H1 (cell line): Measurements from ENCODE around the gene MAP2K2. TPM values are rescaled to one million over a fixed set of nuclear protein-coding genes. Genes with fewer than 3 reads are reported as not detected.

Source experiments
- CTCF ChIA-PET: fragments of 300-600 bp; sonication (Branson Sonifier 250); formaldehyde crosslinking; loops from one replicate; lab custom pipeline; 2021; ENCODE audit not compliant: partially characterized antibody; lab: Charles Lee
- POLR2A ChIA-PET: fragments of 300-600 bp; sonication (Branson Sonifier 250); formaldehyde crosslinking; loops from one replicate; lab custom pipeline; 2021; ENCODE audit warnings: inconsistent platforms; ENCODE audit not compliant: partially characterized antibody; lab: Charles Lee
- DNase-seq, 2 experiments: peaks; one replicate each; pipeline versions ENCODE4 v3.0.0 to v3.0.0-alpha.2; 2010 to 2022; ENCODE audit warnings: low spot score in 2 of 2, low read depth in 1 of 2, mixed read lengths in 1 of 2
- FAIRE-seq: peaks from 2 replicates; lab custom pipeline; 2011; peaks lifted over from hg19 to GRCh38; lab: Jason Lieb, UNC
- H2AFZ ChIP-seq: 2 replicates; pipeline ENCODE4 v1.8.1; 2012; ENCODE audit warnings: low read length, inconsistent platforms
- H2AK5ac ChIP-seq: 2 replicates; pipeline ENCODE4 v1.6.1; 2013; ENCODE audit warnings: low read depth, low read length
- H2BK120ac ChIP-seq: replicated peaks from 2 replicates; pipeline ENCODE3; 2013; ENCODE audit warnings: low read depth, low read length, inconsistent platforms
- H2BK12ac ChIP-seq: 2 replicates; pipeline ENCODE4 v1.6.1; 2013; ENCODE audit warnings: low read depth, low read length
- H2BK15ac ChIP-seq: 2 replicates; pipeline ENCODE4 v1.6.1; 2013; ENCODE audit warnings: low read length
- H2BK20ac ChIP-seq: 2 replicates; pipeline ENCODE4 v1.6.1; 2013; ENCODE audit warnings: low read length
- H2BK5ac ChIP-seq: 2 replicates; pipeline ENCODE4 v1.6.1; 2013; ENCODE audit warnings: low read depth, low read length
- H3K14ac ChIP-seq: 2 replicates; pipeline ENCODE4 v1.6.1; 2013; ENCODE audit warnings: inconsistent platforms; ENCODE audit not compliant: insufficient read length
- H3K18ac ChIP-seq: 2 replicates; pipeline ENCODE4 v1.6.1; 2013; ENCODE audit warnings: low read length; ENCODE audit errors: extremely low read depth
- H3K23ac ChIP-seq: 2 replicates; pipeline ENCODE4 v1.6.1; 2013; ENCODE audit warnings: inconsistent platforms; ENCODE audit not compliant: insufficient read length
- H3K23me2 ChIP-seq: 2 replicates; pipeline ENCODE4 v1.6.1; 2013; ENCODE audit warnings: low read depth, low read length
- H3K27ac ChIP-seq: 2 replicates; pipeline ENCODE4 v1.6.1; 2011; ENCODE audit warnings: low read depth, low read length, inconsistent platforms
- H3K27me3 ChIP-seq, 4 experiments: replicated peaks in 1 of 4; 1 replicate in 1 of 4; 2 replicates in 3 of 4; pipeline versions ENCODE4 v1.6.1 to v1.8.1; 2011 to 2013; ENCODE audit warnings: low read length in 3 of 4, mild to moderate bottlenecking in 3 of 4, inconsistent platforms in 2 of 4, mixed read lengths in 2 of 4, moderate library complexity in 1 of 4; ENCODE audit not compliant: control insufficient read depth in 3 of 4, insufficient read depth in 3 of 4; ENCODE audit errors: extremely low read depth in 1 of 4
- H3K36me3 ChIP-seq, 4 experiments: 2 replicates each; pipeline versions ENCODE4 v1.6.1 to v1.8.1; 2011 to 2013; ENCODE audit warnings: mild to moderate bottlenecking in 4 of 4, low read length in 3 of 4, moderate library complexity in 2 of 4, control low read depth in 1 of 4, inconsistent platforms in 1 of 4; ENCODE audit not compliant: insufficient read depth in 4 of 4, control insufficient read depth in 2 of 4
- H3K4ac ChIP-seq: replicated peaks from 2 replicates; pipeline ENCODE3; 2013; ENCODE audit warnings: low read length, low read depth, mixed read lengths, inconsistent platforms; ENCODE audit not compliant: insufficient read length
- H3K4me1 ChIP-seq, 4 experiments: replicated peaks in 1 of 4; 1 replicate in 1 of 4; 2 replicates in 3 of 4; pipeline versions ENCODE4 v1.6.1 to v1.8.1; 2011 to 2013; ENCODE audit warnings: low read length in 3 of 4, inconsistent platforms in 2 of 4, mixed read lengths in 1 of 4; ENCODE audit not compliant: insufficient read depth in 4 of 4, control insufficient read depth in 3 of 4
- H3K4me2 ChIP-seq, 2 experiments: 2 replicates each; pipeline versions ENCODE4 v1.6.1 to v1.8.1; 2011 to 2013; ENCODE audit warnings: low read depth in 2 of 2, low read length in 2 of 2, control low read depth in 1 of 2, inconsistent platforms in 1 of 2, mild to moderate bottlenecking in 1 of 2; ENCODE audit not compliant: insufficient read depth in 1 of 2
- H3K4me3 ChIP-seq, 4 experiments: fragments of 200-600, 300-600 bp in 1 of 4; sonication (generic), shearing (Covaris generic), sonication (Bioruptor Twin) in 1 of 4; 2 replicates each; pipeline versions ENCODE4 v1.5.1 to v1.8.1; 2011 to 2016; ENCODE audit warnings: low read length in 4 of 4, low read depth in 3 of 4, control low read depth in 2 of 4, inconsistent platforms in 2 of 4, mild to moderate bottlenecking in 2 of 4, mixed read lengths in 1 of 4, moderate library complexity in 1 of 4; ENCODE audit not compliant: insufficient read depth in 2 of 4; ENCODE audit errors: extremely low read depth in 1 of 4
- H3K56ac ChIP-seq: replicated peaks from 2 replicates; pipeline ENCODE3; 2013; ENCODE audit warnings: low read depth, mild to moderate bottlenecking, mixed read lengths, low read length, inconsistent platforms; ENCODE audit not compliant: insufficient read length
- H3K79me1 ChIP-seq: 2 replicates; pipeline ENCODE4 v1.6.1; 2013; ENCODE audit warnings: low read depth, low read length, control low read depth
- H3K79me2 ChIP-seq, 2 experiments: 2 replicates each; pipeline versions ENCODE4 v1.6.1 to v1.8.1; 2012 to 2013; ENCODE audit warnings: low read length in 2 of 2, mild to moderate bottlenecking in 2 of 2, inconsistent platforms in 1 of 2; ENCODE audit not compliant: insufficient read depth in 2 of 2, control insufficient read depth in 1 of 2
- H3K9ac ChIP-seq, 4 experiments: replicated peaks in 1 of 4; 1 replicate in 1 of 4; 2 replicates in 3 of 4; pipeline versions ENCODE4 v1.6.1 to v1.8.1; 2011 to 2013; ENCODE audit warnings: low read depth in 3 of 4, low read length in 3 of 4, control low read depth in 2 of 4, mild to moderate bottlenecking in 2 of 4, moderate library complexity in 2 of 4, inconsistent platforms in 1 of 4; ENCODE audit errors: extremely low read depth in 1 of 4
- H3K9me3 ChIP-seq, 2 experiments: 2 replicates each; pipeline versions ENCODE4 v1.6.1 to v1.8.1; 2012 to 2013; ENCODE audit warnings: mild to moderate bottlenecking in 2 of 2, moderate library complexity in 2 of 2, control low read depth in 1 of 2, inconsistent platforms in 1 of 2, low read depth in 1 of 2, low read length in 1 of 2, mixed read lengths in 1 of 2; ENCODE audit not compliant: insufficient read depth in 2 of 2
- H4K20me1 ChIP-seq, 2 experiments: replicated peaks in 1 of 2; 2 replicates each; pipeline versions ENCODE3 to v1.8.1; 2011 to 2013; ENCODE audit warnings: inconsistent platforms in 2 of 2, low read length in 2 of 2, mild to moderate bottlenecking in 1 of 2; ENCODE audit not compliant: insufficient read depth in 2 of 2, control insufficient read depth in 1 of 2
- H4K5ac ChIP-seq: 2 replicates; pipeline ENCODE4 v1.6.1; 2013; ENCODE audit warnings: low read length, low read depth, mixed read lengths, inconsistent platforms; ENCODE audit not compliant: insufficient read length
- H4K8ac ChIP-seq: 2 replicates; pipeline ENCODE4 v1.8.0; 2013; ENCODE audit warnings: mild to moderate bottlenecking, moderate library complexity, low read length, inconsistent platforms; ENCODE audit not compliant: insufficient read depth; ENCODE audit errors: extremely low read depth
- H4K91ac ChIP-seq: replicated peaks from 2 replicates; pipeline ENCODE3; 2013; ENCODE audit warnings: low read length, mixed read lengths, inconsistent platforms; ENCODE audit not compliant: insufficient read length
- E2F6 ChIP-seq: IDR thresholded peaks from 2 replicates; pipeline ENCODE4 v1.6.1; 2012; ENCODE audit warnings: inconsistent platforms
- EP300 ChIP-seq, 2 experiments: IDR thresholded peaks; 1 replicate in 1 of 2; 2 replicates in 1 of 2; pipeline ENCODE4 v1.6.1; 2011 to 2012; ENCODE audit warnings: low read depth in 2 of 2, low read length in 2 of 2, mild to moderate bottlenecking in 2 of 2, borderline replicate concordance in 1 of 2, inconsistent platforms in 1 of 2, moderate library complexity in 1 of 2
- SIN3A ChIP-seq, 2 experiments: IDR thresholded peaks in 1 of 2; conservative IDR thresholded peaks in 1 of 2; 2 replicates each; pipeline ENCODE4 v1.6.1; 2011 to 2012; ENCODE audit warnings: low read length in 2 of 2, improper control_type of control experiment in 1 of 2, low read depth in 1 of 2, mild to moderate bottlenecking in 1 of 2
- SIRT6 ChIP-seq: IDR thresholded peaks from one replicate; pipeline ENCODE4 v1.7.1; 2012; ENCODE audit warnings: low read length, inconsistent platforms
- SUZ12 ChIP-seq: fragments of 200-600 bp; sonication (generic); IDR thresholded peaks from 2 replicates; pipeline ENCODE4 v1.6.1; 2012; ENCODE audit warnings: mild to moderate bottlenecking, inconsistent platforms, low read length, moderate library complexity, mixed read lengths
- ZNF274 ChIP-seq: IDR thresholded peaks from 2 replicates; pipeline ENCODE4 v1.7.0; 2012; ENCODE audit warnings: low read length, borderline replicate concordance; ENCODE audit errors: extremely low read depth
- WGBS, 2 experiments: shearing (Covaris generic) in 1 of 2; methylation state at CpG; one replicate each; pipeline versions ENCODE4 v1.1.6 to v1.1.7; 2013 to 2015; ENCODE audit warnings: low lambda C conversion rate in 2 of 2, mixed read lengths in 2 of 2, inconsistent platforms in 1 of 2, low coverage in 1 of 2, missing lambda C conversion rate in 1 of 2; ENCODE audit not compliant: insufficient replicate concordance in 2 of 2, insufficient coverage in 1 of 2, insufficient read length in 1 of 2; ENCODE audit errors: extremely low coverage in 1 of 2, missing lambda C conversion rate in 1 of 2; 5-methylcytosine and 5-hydroxymethylcytosine counted together
- polyA plus RNA-seq, 7 experiments: library from polyadenylated mRNA; depleted of rRNA in 3 of 7; stranded (reverse) in 5 of 7; unstranded in 2 of 7; fragments of >200 nt in 5 of 7; fragments of 200-250 nt in 2 of 7; gene quantifications; 1 replicate in 5 of 7; 2 replicates in 1 of 7; 4 replicates in 1 of 7; pipeline versions ENCODE4 v1.2.1 to v1.2.3, GENCODE V29; 2011 to 2013; ENCODE audit warnings: missing spikeins in 2 of 7, mixed read lengths in 2 of 7
- total RNA-seq: library from RNA; stranded (reverse); fragmentation: NEBNext Ultra II Directional; extraction: Animal tissue kit (Norgen Biotek cat#: 25700); gene quantifications from 2 replicates; pipeline ENCODE4 v1.2.1, GENCODE V29; 2021

The MAP2K2 gene
- total and polyA plus RNA-seq, 2 of the 8 experiments (the other 6 are each of a cell fraction or from before 2014, with no cell fraction given) = 111 to 162 TPM

- no peak overlapping the region for H2BK5ac ChIP-seq
- H2BK120ac ChIP-seq = no peak overlapping the region
- ChIA-PET CTCF (no interaction called here), POLR2A (interaction anchor here (1.3 to 1.6 kb wide), 3 partner anchors 13 to 50 kb away, joined by 4 to 6 read pairs (median 5); no protein-coding TSS in a partner anchor)
- H3K56ac ChIP-seq = no peak overlapping the region
- FAIRE-seq (no peak), DNase-seq (no peak)
- no peaks in the 10 kb centered on the region for H3K9me3 ChIP-seq
- H3K27me3 ChIP-seq = no peaks in the 10 kb centered on the region
- H3K9ac ChIP-seq = no peak overlapping the region
- no peak overlapping the region for H3K27ac ChIP-seq
- H2AFZ ChIP-seq = no peak overlapping the region
- no peak overlapping the region for H2BK20ac ChIP-seq
- H4K20me1 ChIP-seq = peaks cover 6 to 15% of the 10 kb centered on the region in 2 experiments
- H3K79me2 ChIP-seq = peaks cover 0 to 7% of the 10 kb centered on the region in 2 experiments; a peak in 1 of 4 replicates
- no peak overlapping the region for H2BK15ac ChIP-seq
- no peak overlapping the region for H3K4me3 ChIP-seq
- H3K4me2 ChIP-seq = no peak overlapping the region
- no peak overlapping the region for H2BK12ac ChIP-seq
- WGBS, 2 experiments = 81% methylated on average over 16 of the region's 21 CpGs; no CpG with 5 or more reads in 1 of the 2 experiments
- H3K4me1 ChIP-seq = peaks cover 0 to 11% (median 2%) of the 10 kb centered on the region in 4 experiments; a peak in 6 of 7 replicates
- H3K36me3 ChIP-seq = peaks cover 0 to 8% (median 2%) of the 10 kb centered on the region in 4 experiments; a peak in 4 of 8 replicates
- no peak overlapping the region for H4K91ac ChIP-seq
- TF ChIP-seq SUZ12 (no peak), SIN3A (conservative IDR thresholded peaks at IDR 0.05 in 1 of 2, IDR thresholded peaks at IDR 0.05 in 1 of 2; ENCODE audit: low read depth in 1 of 2, low read length in 2 of 2) (no peak), EP300 (IDR thresholded peaks at IDR 0.05; ENCODE audit: borderline replicate concordance in 1 of 2, low read depth in 2 of 2, low read length in 2 of 2) (no peak), E2F6 (no peak), ZNF274 (no peak), SIRT6 (no peak)
- H3K23ac ChIP-seq = no peak overlapping the region
- no peak overlapping the region for H3K4ac ChIP-seq
- H3K14ac ChIP-seq = no peak overlapping the region
- H3K18ac ChIP-seq = no peak overlapping the region
- no peak overlapping the region; the same call in 1 of the 2 replicates for H4K8ac ChIP-seq
- no peak overlapping the region for H4K5ac ChIP-seq
- H3K23me2 ChIP-seq = no peaks in the 10 kb centered on the region
- no peak overlapping the region for H2AK5ac ChIP-seq
- H3K79me1 ChIP-seq = peaks cover 16% of the 10 kb centered on the region
These were observed 78.9 kb downstream of the MAP2K2 start for GRCh38 chr19:4044990-4045465.
